Tibial artery (tissue), 4 donors: ENCODE data around the gene SUCLG2.

Source experiments
- DNase-seq, 2 donors: peaks; one replicate each; pipeline ENCODE4 v3.0.0-alpha.2; 2019
- H3K27ac ChIP-seq, 2 donors: fragments of 200-600 bp; sonication (generic) in 1 of 2; 1 replicate in 1 of 2; 2 replicates in 1 of 2; pipeline ENCODE4 v1.5.1; 2018 to 2019; ENCODE audit warnings: mild to moderate bottlenecking in 1 of 2
- H3K27me3 ChIP-seq, 2 donors: fragments of 200-600 bp; sonication (generic) in 1 of 2; one replicate each; pipeline versions ENCODE4 v1.5.1 to v1.6.0; 2016 to 2019
- H3K36me3 ChIP-seq, 3 donors: fragments of 200-600 bp; sonication (generic) in 2 of 3; one replicate each; pipeline ENCODE4 v1.5.1; 2016 to 2019; ENCODE audit warnings: mild to moderate bottlenecking in 2 of 3
- H3K4me1 ChIP-seq, 4 donors: fragments of 200-600 bp; sonication (generic) in 2 of 4; 1 replicate in 3 of 4; 2 replicates in 1 of 4; pipeline ENCODE4 v1.5.1; 2016 to 2019
- H3K4me3 ChIP-seq, 2 donors: fragments of 200-600 bp; sonication (generic) in 1 of 2; 1 replicate in 1 of 2; 2 replicates in 1 of 2; pipeline ENCODE4 v1.5.1; 2018 to 2019; ENCODE audit warnings: mild to moderate bottlenecking in 2 of 2
- H3K9me3 ChIP-seq, 3 donors: fragments of 200-600 bp; sonication (generic) in 1 of 3; one replicate each; pipeline ENCODE4 v1.5.1; 2016 to 2019
- intact Hi-C: fragments of 100-400 bp; cut with DNase I; formaldehyde crosslinking; loops from one replicate; pipeline ENCODE4 v1.15.0; 2023; ENCODE audit warnings: low total_unique reads
- TF ChIP-seq, protein P1 (sequence below), 2 experiments: fragments of 200-600 bp in 1 of 2; fragments of 450-650 bp in 1 of 2; IDR thresholded peaks; one replicate each; pipeline ENCODE4 v1.5.1; 2017 to 2019; ENCODE audit warnings: antibody characterized with exemption in 2 of 2, mild to moderate bottlenecking in 1 of 2, moderate library complexity in 1 of 2

SUCLG2 gene

DNA sequence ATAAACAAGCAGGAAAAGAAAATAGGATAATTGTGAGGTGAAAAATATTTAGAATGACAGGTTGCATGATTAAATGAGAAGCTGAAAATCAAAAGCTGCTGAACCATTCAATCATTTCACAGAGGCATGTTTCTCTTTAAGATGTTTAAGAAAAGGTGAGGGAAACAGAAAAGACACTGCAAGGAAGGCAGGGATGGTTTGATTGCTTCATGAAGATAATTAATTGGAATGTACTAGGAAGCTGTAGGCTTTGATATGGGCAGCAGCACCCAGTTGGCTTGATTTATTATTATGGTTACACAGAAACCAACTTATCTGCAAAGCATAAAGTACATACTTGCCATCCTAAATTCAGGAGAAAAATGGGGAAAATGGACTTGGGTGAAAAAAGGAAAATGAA is 234.6 kb downstream of the SUCLG2 start:
- H3K4me1 ChIP-seq = no peaks in the 10 kb centered on the region
- H3K4me3 ChIP-seq = no peak overlapping the region
- H3K9me3 ChIP-seq = peaks cover 0 to 12% (median 0%) of the 10 kb centered on the region in 3 donors
- no peak overlapping the region for H3K27ac ChIP-seq
- intact Hi-C loops = no loop called here
- TF ChIP-seq, protein P1, sequence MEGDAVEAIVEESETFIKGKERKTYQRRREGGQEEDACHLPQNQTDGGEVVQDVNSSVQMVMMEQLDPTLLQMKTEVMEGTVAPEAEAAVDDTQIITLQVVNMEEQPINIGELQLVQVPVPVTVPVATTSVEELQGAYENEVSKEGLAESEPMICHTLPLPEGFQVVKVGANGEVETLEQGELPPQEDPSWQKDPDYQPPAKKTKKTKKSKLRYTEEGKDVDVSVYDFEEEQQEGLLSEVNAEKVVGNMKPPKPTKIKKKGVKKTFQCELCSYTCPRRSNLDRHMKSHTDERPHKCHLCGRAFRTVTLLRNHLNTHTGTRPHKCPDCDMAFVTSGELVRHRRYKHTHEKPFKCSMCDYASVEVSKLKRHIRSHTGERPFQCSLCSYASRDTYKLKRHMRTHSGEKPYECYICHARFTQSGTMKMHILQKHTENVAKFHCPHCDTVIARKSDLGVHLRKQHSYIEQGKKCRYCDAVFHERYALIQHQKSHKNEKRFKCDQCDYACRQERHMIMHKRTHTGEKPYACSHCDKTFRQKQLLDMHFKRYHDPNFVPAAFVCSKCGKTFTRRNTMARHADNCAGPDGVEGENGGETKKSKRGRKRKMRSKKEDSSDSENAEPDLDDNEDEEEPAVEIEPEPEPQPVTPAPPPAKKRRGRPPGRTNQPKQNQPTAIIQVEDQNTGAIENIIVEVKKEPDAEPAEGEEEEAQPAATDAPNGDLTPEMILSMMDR (IDR thresholded peaks at IDR 0.05) = no peak
- DNase-seq = no peak
- peaks cover 0 to 11% (median 0%) of the 10 kb centered on the region in 3 donors for H3K36me3 ChIP-seq
- no peaks in the 10 kb centered on the region for H3K27me3 ChIP-seq

DNA sequence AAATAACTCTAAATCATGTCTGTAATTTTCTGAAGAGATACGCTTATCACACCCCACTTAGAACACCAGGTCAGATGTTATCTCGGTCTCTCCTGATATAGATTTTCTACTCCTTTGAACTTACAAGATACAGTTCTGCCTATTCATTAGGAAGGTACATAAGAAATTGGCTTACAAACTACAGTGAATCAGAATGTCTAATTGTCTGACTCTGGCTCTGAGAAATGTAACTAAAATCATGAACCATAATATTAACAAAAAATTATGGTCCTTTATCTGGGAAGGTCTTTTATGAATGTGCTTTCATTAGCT is 235.2 kb downstream of the SUCLG2 start:
- H3K27me3 ChIP-seq = no peaks in the 10 kb centered on the region
- TF ChIP-seq, protein P1 (IDR thresholded peaks at IDR 0.05) = no peak
- peaks cover 0 to 11% (median 0%) of the 10 kb centered on the region in 3 donors for H3K36me3 ChIP-seq
- H3K9me3 ChIP-seq = peaks cover 0 to 12% (median 0%) of the 10 kb centered on the region in 3 donors
- no peak overlapping the region for H3K27ac ChIP-seq
- intact Hi-C loops = no loop called here
- no peak overlapping the region for H3K4me3 ChIP-seq
- H3K4me1 ChIP-seq = no peaks in the 10 kb centered on the region
- no peak for DNase-seq

DNA sequence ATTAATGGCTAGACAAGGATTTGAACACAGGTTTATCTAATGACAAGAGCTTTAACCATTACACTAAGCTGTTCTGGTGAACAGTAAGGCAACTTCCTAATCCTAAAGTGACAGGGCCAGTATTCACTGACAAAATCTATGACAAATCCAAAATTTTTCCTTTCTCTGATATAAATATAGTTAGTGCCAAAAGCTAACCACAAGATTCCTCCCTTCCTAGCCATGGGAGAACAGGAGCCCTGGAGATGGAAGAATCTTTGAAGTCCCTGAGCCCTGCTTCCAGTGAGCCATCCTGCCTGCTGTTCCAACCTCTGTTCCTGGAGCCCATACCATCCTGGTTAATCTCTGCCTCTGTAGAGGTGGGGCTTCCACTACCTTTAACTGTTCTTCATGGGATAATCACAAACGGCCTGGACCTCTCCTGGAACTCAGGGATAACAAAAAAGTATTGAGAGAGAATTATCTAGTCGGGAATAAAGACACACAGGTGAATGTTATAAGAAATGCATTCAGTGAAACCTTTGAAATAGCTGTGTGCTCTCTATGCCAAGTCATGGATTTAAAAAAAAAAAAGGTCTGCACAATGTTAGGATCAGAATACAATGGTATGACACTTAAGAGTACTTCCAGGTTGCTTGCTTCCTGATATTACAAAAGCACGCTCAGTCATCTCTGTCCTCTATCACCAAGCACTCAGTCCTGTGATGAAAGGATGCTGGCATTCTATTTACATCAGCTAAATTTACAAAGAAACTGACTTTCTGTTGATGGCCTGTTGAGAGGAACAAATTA is 235.8 kb downstream of the SUCLG2 start:
- Histone ChIP-seq H3K27me3 (no peaks in the 10 kb centered on the region), H3K9me3 (peaks cover 0 to 12% (median 0%) of the 10 kb centered on the region in 3 donors), H3K27ac (no peak overlapping the region), H3K36me3 (peaks cover 0 to 11% (median 0%) of the 10 kb centered on the region in 3 donors), H3K4me3 (no peak overlapping the region), H3K4me1 (no peaks in the 10 kb centered on the region)
- intact Hi-C loops = no loop called here
- no peak for DNase-seq
- TF ChIP-seq, protein P1 (IDR thresholded peaks at IDR 0.05) = no peak

DNA sequence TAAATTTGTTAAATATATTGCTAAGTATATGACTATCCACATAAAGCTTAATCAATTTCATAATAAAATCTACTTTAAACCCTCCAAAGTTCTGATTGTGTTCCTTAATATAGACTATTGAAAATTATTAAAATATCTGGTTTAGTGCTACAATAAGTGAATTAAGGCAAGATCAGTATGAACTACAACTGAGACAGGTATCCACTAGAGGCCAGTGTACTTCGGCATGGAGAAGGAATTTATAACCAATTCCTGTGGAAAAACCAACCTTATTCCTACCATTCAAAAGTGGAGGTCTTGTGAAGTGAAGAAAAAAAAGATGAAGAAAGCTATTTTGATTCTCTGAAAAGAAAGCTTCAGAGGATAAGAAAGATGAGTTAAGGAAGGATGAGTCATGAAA is 237.7 kb downstream of the SUCLG2 start:
- Histone ChIP-seq H3K4me3 (no peak overlapping the region), H3K9me3 (peaks cover 0 to 12% (median 0%) of the 10 kb centered on the region in 3 donors), H3K27me3 (no peaks in the 10 kb centered on the region), H3K4me1 (no peaks in the 10 kb centered on the region), H3K27ac (no peak overlapping the region), H3K36me3 (peaks cover 0 to 11% (median 0%) of the 10 kb centered on the region in 3 donors)
- intact Hi-C loops = no loop called here
- no peak for DNase-seq
- TF ChIP-seq, protein P1 (IDR thresholded peaks at IDR 0.05) = no peak

DNA sequence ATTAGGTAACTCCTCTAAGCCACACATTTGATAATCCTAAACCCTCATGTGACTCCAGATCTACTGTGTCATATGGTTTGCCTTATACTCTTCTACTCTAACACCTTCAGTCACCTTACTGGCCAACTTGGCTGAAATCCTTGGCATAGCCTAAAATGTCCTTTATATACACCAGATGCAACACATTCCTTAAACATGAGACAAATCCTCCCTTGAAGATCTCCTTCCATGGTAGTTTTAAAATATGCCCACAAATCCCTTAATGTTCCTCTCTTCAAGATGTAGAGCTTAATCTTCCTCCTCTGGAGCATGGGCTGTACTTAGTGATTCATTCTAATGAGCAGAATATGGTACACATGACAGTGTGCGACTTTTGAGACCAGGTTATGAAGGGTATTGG is 238.9 kb downstream of the SUCLG2 start:
- Histone ChIP-seq H3K27ac (no peak overlapping the region), H3K36me3 (peaks cover 0 to 9% (median 0%) of the 10 kb centered on the region in 3 donors), H3K27me3 (no peaks in the 10 kb centered on the region), H3K9me3 (peaks cover 0 to 10% (median 0%) of the 10 kb centered on the region in 3 donors), H3K4me1 (no peaks in the 10 kb centered on the region), H3K4me3 (no peak overlapping the region)
- DNase-seq = no peak
- TF ChIP-seq, protein P1 (IDR thresholded peaks at IDR 0.05) = no peak
- intact Hi-C loops = no loop called here
